KOPT-K1 (cell line): ENCODE results near the gene THOP1.

ENCODE experiments used
- H3K27ac ChIP-seq: fragments of 200-600 bp; sonication (generic); 2 replicates; pipeline ENCODE4 v1.5.1; 2016; ENCODE audit warnings: antibody characterized with exemption, mild to moderate bottlenecking, low read depth, low read length; ENCODE audit not compliant: poor library complexity, severe bottlenecking
- H3K36me3 ChIP-seq: fragments of 200-600 bp; sonication (generic); 2 replicates; pipeline ENCODE4 v1.5.1; 2017; ENCODE audit warnings: antibody characterized with exemption, mild to moderate bottlenecking, low read length, moderate library complexity; ENCODE audit not compliant: insufficient read depth
- H3K9me3 ChIP-seq: fragments of 200-600 bp; sonication (generic); 2 replicates; pipeline ENCODE4 v1.5.1; 2017; ENCODE audit warnings: antibody characterized with exemption, low read length, mild to moderate bottlenecking; ENCODE audit not compliant: insufficient read depth, poor library complexity, severe bottlenecking

The THOP1 gene

DNA sequence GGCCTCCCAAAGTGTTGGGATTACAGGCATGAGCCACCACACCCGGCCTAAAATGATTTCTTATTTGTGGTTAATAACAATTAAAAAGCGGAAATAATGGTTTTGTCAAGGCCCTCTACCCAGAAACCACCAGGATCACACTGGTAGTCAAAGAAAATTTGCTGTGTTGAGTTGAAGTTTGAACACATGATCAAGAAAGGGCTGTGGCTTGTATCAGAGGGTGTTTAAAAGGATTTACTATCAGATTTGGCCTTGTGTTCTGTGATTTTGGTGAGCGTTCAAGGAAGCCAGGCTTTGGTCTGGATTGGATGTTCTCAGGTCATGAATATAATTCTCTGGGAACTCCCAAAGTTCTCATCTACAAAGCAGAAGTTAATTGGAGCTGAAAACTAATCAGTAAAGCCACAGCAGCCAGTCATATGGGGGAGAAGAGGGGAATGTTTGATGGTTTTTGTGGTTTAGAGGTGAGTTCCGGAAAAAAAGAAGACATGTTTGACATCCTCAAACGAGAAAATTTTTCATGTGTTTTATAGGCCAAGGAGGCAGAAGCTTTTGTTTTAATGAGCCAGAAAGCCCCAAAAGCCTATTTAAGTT is 71.3 kb downstream of the THOP1 start:
- peaks cover 32% of the 10 kb centered on the region for H3K36me3 ChIP-seq
- H3K9me3 ChIP-seq = peaks cover 62% of the 10 kb centered on the region
- no peak overlapping the region for H3K27ac ChIP-seq

DNA sequence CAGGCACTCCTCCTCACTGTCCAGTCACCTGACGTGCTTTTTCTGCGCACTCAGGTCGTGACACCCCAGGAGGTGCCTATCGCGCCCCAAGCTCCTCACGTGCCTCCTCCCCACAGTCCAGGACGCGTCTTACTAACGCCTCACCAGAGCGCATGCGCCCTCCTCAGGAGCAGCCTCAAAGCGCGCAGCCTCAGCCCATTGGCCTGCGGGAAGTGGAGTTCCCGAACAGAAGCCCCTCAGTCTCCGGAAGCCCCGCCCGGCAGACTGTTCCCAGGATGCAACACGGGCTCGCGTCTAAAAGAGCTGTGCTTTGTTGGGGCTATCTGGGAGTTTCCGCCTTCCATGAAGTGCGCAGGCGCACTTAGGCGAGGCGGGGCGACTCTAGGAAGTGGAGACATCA is 73.6 kb downstream of the THOP1 start:
- H3K36me3 ChIP-seq = peaks cover 9% of the 10 kb centered on the region
- H3K27ac ChIP-seq = no peak overlapping the region
- H3K9me3 ChIP-seq = peaks cover 39% of the 10 kb centered on the region

DNA sequence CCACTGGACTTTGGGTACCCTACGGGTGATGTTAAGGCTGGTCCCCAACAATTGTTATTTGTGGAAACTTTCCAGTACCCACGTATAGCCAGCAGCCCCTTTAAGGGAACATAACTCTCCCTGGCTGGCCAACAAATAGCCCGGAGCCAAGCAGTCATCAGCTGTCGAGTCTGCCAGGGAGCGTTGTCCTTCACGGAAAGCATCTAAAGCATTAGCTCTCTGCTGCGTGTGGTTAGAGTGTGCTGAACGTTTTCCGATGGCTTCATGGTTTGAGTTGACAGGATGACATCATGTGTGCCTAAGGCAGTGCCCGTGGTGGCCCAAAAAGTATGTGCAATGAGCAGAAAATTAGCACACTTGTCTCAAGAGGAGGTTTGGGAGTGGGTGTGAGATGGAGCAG is 78.5 kb downstream of the THOP1 start:
- Histone ChIP-seq H3K36me3 (no peaks in the 10 kb centered on the region), H3K9me3 (peaks cover 19% of the 10 kb centered on the region), H3K27ac (no peak overlapping the region)
